A549 (cell line): ENCODE data around the gene SMPD2. TPM values are rescaled to one million over a fixed set of nuclear protein-coding genes. Genes with fewer than 3 reads are reported as not detected.

Experiments
- ATAC-seq, 2 experiments: fragments of 200-7000 bp in 1 of 2; fragments of >200 bp in 1 of 2; cut with Nextera tagmentation in 1 of 2; cut with Tn5 transposase in 1 of 2; 3 replicates each; pipeline versions ENCODE4 v1.8.0 to v1.9.1; 2018 to 2020; ENCODE audit warnings: mild to moderate bottlenecking in 1 of 2, moderate library complexity in 1 of 2
- CTCF ChIA-PET: fragments of 300-600 bp; sonication (Branson Sonifier 250); formaldehyde crosslinking; extraction: SDS; loops from one replicate; lab custom pipeline; 2021; ENCODE audit warnings: antibody characterized with exemption, inconsistent platforms; lab: Yijun Ruan, JAX
- POLR2A ChIA-PET: fragments of 350-600 bp; formaldehyde crosslinking; extraction: SDS; loops from one replicate; lab custom pipeline; 2021; ENCODE audit warnings: antibody characterized with exemption, inconsistent platforms; lab: Yijun Ruan, JAX
- DNase-seq, 2 experiments: peaks; one replicate each; pipeline versions ENCODE4 v3.0.0 to v3.0.0-alpha.2; 2011 to 2016; ENCODE audit warnings: low read depth in 1 of 2, low spot score in 1 of 2
- FAIRE-seq: peaks from 2 replicates; lab custom pipeline; 2011; peaks lifted over from hg19 to GRCh38; lab: Jason Lieb, UNC
- H3K27ac ChIP-seq, 2 experiments: fragments of >200 bp; sonication (Bioruptor Twin); formaldehyde crosslinking; 3 replicates each; pipeline ENCODE4 v1.5.1; 2016 to 2017
- H3K4me1 ChIP-seq: fragments of >200 bp; sonication (Bioruptor Twin); formaldehyde crosslinking; 3 replicates; pipeline ENCODE4 v1.6.1; 2016
- H3K4me2 ChIP-seq: fragments of >200 bp; sonication (Bioruptor Twin); formaldehyde crosslinking; 3 replicates; pipeline ENCODE4 v1.6.1; 2016
- H3K4me3 ChIP-seq: fragments of >200 bp; sonication (Bioruptor Twin); formaldehyde crosslinking; 3 replicates; pipeline ENCODE4 v1.5.1; 2016
- H3K9me3 ChIP-seq: fragments of >200 bp; sonication (Bioruptor Twin); formaldehyde crosslinking; 3 replicates; pipeline ENCODE4 v1.6.1; 2016
- BHLHE40 ChIP-seq: IDR thresholded peaks from 2 replicates; pipeline ENCODE4 v1.6.1; 2012; ENCODE audit warnings: low read depth, low read length, inconsistent platforms
- CHD4 ChIP-seq: fragments of 200-600 bp; sonication (generic); IDR thresholded peaks from 2 replicates; pipeline ENCODE4 v1.6.1; 2016; ENCODE audit warnings: antibody characterized with exemption, mild to moderate bottlenecking, borderline replicate concordance
- EHMT2 ChIP-seq: fragments of 200-600 bp; sonication (generic); IDR thresholded peaks from 2 replicates; pipeline ENCODE4 v1.6.1; 2016; ENCODE audit warnings: antibody characterized with exemption, low read depth, mild to moderate bottlenecking, moderate library complexity
- ESRRA ChIP-seq: fragments of 150-350 bp; IDR thresholded peaks from 2 replicates; pipeline ENCODE4 v1.6.1; 2014; ENCODE audit warnings: mild to moderate bottlenecking, low read length, borderline replicate concordance
- JUN ChIP-seq, 2 experiments: fragments of >200 bp; sonication (Bioruptor Twin); formaldehyde crosslinking; IDR thresholded peaks; 2 replicates in 1 of 2; 3 replicates in 1 of 2; pipeline ENCODE4 v1.6.1; 2016 to 2017
- JUNB ChIP-seq: fragments of >200 bp; sonication (Bioruptor Twin); formaldehyde crosslinking; IDR thresholded peaks from 2 replicates; pipeline ENCODE4 v1.6.1; 2016
- KDM1A ChIP-seq: fragments of 200-600 bp; sonication (generic); IDR thresholded peaks from 2 replicates; pipeline ENCODE4 v1.6.1; 2016; ENCODE audit warnings: low read depth, mild to moderate bottlenecking
- MAZ ChIP-seq: fragments of 150-350 bp; IDR thresholded peaks from 2 replicates; pipeline ENCODE4 v1.6.1; 2014; ENCODE audit warnings: antibody characterized with exemption, low read depth, low read length, borderline replicate concordance
- MYC ChIP-seq: IDR thresholded peaks from 2 replicates; pipeline ENCODE4 v1.6.1; 2012; ENCODE audit warnings: mild to moderate bottlenecking, inconsistent platforms, low read length, improper control_type of control experiment, borderline replicate concordance
- PHF8 ChIP-seq: fragments of 200-600 bp; sonication (generic); IDR thresholded peaks from 2 replicates; pipeline ENCODE4 v1.6.1; 2016; ENCODE audit warnings: low read depth, mild to moderate bottlenecking, antibody characterized with exemption, moderate library complexity, borderline replicate concordance
- POLR2A ChIP-seq: IDR thresholded peaks from 2 replicates; pipeline ENCODE4 v1.6.1; 2012; ENCODE audit warnings: mild to moderate bottlenecking, low read length
- RAD21 ChIP-seq, 2 experiments: fragments of >200 bp in 1 of 2; sonication (Bioruptor Twin) in 1 of 2; formaldehyde crosslinking in 1 of 2; IDR thresholded peaks in 1 of 2; conservative IDR thresholded peaks in 1 of 2; 2 replicates in 1 of 2; 3 replicates in 1 of 2; pipeline ENCODE4 v1.6.1; 2012 to 2018; ENCODE audit warnings: inconsistent platforms in 1 of 2
- RFX5 ChIP-seq: fragments of 450-650 bp; IDR thresholded peaks from 2 replicates; pipeline ENCODE4 v1.7.1; 2014; ENCODE audit warnings: antibody characterized with exemption, mild to moderate bottlenecking, moderate library complexity
- SREBF2 ChIP-seq: fragments of 450-650 bp; IDR thresholded peaks from 2 replicates; pipeline ENCODE4 v1.6.1; 2014; ENCODE audit warnings: mild to moderate bottlenecking, moderate library complexity
- ZC3H11A ChIP-seq: fragments of 450-650 bp; IDR thresholded peaks from 2 replicates; pipeline ENCODE4 v1.6.1; 2014; ENCODE audit warnings: antibody characterized with exemption, mild to moderate bottlenecking
- ZNF302 ChIP-seq: fragments of 250-450 bp; sonication (Bioruptor Pico); IDR thresholded peaks from 2 replicates; pipeline ENCODE4 v1.9.0; 2021; ENCODE audit warnings: inconsistent platforms, mild to moderate bottlenecking, moderate library complexity
- WGBS: methylation state at CpG from one replicate; pipeline ENCODE4 v1.1.6; 2017; ENCODE audit errors: missing lambda C conversion rate; 5-methylcytosine and 5-hydroxymethylcytosine counted together
- polyA plus RNA-seq, 4 experiments: library from polyadenylated mRNA; depleted of rRNA in 3 of 4; stranded (reverse); fragments of >200 nt; fragmentation: RNase III in 1 of 4; extraction: RNeasy Plus Mini Kit Qiagen cat#74134 plus additional on column Dnase treatment in 1 of 4; gene quantifications; 2 replicates in 3 of 4; 3 replicates in 1 of 4; pipeline ENCODE4 v1.2.3, GENCODE V29; 2011 to 2017
- TF ChIP-seq, protein P1 (sequence below): fragments of >200 bp; sonication (Bioruptor Twin); formaldehyde crosslinking; IDR thresholded peaks from 3 replicates; pipeline ENCODE4 v1.5.1; 2016
- TF ChIP-seq, protein P2 (sequence below): fragments of >200 bp; sonication (Bioruptor Twin); formaldehyde crosslinking; IDR thresholded peaks from 2 replicates; pipeline ENCODE4 v1.6.1; 2016
- TF ChIP-seq, protein P3 (sequence below): IDR thresholded peaks from 2 replicates; pipeline ENCODE4 v1.6.1; 2012; ENCODE audit warnings: low read depth, borderline replicate concordance

The SMPD2 gene
- polyA plus RNA-seq, 2 of the 4 experiments (the other 2 are of a cell fraction) = 9.6 to 10.0 TPM

DNA sequence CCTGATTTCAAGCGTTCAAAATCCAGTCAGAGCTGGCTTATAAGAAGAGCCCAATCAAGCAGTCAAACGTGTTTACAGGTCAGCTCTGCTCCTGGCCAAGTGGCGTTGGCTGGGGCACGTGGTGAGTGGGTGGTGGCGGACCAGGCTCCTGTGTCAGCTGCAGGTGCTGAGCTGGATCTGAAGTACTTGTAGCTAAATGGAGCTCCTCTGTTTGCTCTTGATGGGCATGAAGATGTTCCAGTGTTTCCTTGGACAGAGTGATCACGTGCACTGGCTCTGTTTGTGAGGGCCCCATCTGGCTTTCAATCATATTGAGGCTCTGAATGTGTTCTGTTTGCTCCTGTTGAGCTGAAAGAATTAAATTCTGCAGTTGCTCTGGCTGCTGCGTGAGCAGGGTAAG lies 25.2 kb downstream of the SMPD2 start:
- ATAC-seq (no peak), FAIRE-seq (no peak), DNase-seq (no peak)
- no peak overlapping the region for H3K4me3 ChIP-seq
- H3K9me3 ChIP-seq = no peaks in the 10 kb centered on the region
- WGBS = 77% methylated on average over 4 of the region's 7 CpGs
- H3K4me2 ChIP-seq = no peak overlapping the region
- CTCF ChIA-PET = interaction anchor here (1.0 to 1.2 kb wide), 2 partner anchors 16 to 24 kb away, joined by 3 read pairs; no protein-coding TSS in a partner anchor
- TF ChIP-seq, protein P1, sequence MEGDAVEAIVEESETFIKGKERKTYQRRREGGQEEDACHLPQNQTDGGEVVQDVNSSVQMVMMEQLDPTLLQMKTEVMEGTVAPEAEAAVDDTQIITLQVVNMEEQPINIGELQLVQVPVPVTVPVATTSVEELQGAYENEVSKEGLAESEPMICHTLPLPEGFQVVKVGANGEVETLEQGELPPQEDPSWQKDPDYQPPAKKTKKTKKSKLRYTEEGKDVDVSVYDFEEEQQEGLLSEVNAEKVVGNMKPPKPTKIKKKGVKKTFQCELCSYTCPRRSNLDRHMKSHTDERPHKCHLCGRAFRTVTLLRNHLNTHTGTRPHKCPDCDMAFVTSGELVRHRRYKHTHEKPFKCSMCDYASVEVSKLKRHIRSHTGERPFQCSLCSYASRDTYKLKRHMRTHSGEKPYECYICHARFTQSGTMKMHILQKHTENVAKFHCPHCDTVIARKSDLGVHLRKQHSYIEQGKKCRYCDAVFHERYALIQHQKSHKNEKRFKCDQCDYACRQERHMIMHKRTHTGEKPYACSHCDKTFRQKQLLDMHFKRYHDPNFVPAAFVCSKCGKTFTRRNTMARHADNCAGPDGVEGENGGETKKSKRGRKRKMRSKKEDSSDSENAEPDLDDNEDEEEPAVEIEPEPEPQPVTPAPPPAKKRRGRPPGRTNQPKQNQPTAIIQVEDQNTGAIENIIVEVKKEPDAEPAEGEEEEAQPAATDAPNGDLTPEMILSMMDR = no peak
- TF ChIP-seq JUNB (no peak), POLR2A (no peak), SREBF2 (no peak)
- TF ChIP-seq, all 56 proteins: peak for 0
- no peak overlapping the region for H3K27ac ChIP-seq
- POLR2A ChIA-PET = no interaction called here
- H3K4me1 ChIP-seq = no peaks in the 10 kb centered on the region

DNA sequence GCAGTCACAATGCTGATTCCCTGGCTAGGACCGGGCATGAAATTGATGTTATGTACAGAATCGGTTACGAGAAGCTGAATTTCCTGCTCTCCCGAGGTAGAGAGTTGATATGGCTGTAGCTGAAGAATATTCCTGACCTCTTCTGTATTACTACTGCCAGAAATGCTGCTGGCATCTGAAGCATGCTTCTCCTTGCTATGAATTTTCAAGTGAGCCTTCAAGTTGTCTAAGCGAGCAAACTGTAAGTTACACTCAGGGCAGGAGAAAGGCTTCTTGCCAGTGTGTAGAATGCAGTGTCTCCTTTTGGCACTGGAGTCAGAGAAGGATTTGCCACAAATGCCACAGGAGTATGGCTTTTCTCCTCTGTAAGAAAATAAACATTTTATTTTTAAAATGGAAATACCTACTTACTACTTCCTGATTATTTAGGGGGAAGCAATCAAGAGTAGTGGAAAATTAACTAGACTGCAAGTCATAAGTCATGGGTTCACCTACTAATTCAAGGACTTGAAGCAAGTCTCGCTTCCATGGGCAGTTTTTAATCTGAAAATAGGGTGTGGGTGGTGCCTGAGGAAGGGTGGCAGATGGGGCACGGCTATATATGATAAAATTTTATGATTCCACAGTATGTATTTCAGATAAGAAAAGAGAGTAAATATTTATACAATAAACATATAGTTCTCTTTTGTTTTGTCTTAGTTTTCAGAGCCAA lies 25.8 kb downstream of the SMPD2 start:
- FAIRE-seq (no peak), DNase-seq (no peak), ATAC-seq (no peak)
- 92% methylated on average over 7 of the region's 7 CpGs for WGBS
- Histone ChIP-seq H3K4me3 (no peak overlapping the region), H3K4me2 (no peak overlapping the region), H3K4me1 (no peaks in the 10 kb centered on the region), H3K9me3 (no peaks in the 10 kb centered on the region), H3K27ac (no peak overlapping the region)
- no peak for TF ChIP-seq MAZ
- TF ChIP-seq RAD21 (conservative IDR thresholded peaks at IDR 0.05 in 1 of 2, IDR thresholded peaks at IDR 0.05 in 1 of 2) = no peak
- no peak for TF ChIP-seq CHD4
- no peak for TF ChIP-seq EHMT2
- TF ChIP-seq, protein P2, sequence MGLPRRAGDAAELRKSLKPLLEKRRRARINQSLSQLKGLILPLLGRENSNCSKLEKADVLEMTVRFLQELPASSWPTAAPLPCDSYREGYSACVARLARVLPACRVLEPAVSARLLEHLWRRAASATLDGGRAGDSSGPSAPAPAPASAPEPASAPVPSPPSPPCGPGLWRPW = no peak
- no peak for TF ChIP-seq MYC
- TF ChIP-seq BHLHE40 = no peak
- TF ChIP-seq JUNB = no peak
- TF ChIP-seq ESRRA = no peak
- TF ChIP-seq, protein P3, sequence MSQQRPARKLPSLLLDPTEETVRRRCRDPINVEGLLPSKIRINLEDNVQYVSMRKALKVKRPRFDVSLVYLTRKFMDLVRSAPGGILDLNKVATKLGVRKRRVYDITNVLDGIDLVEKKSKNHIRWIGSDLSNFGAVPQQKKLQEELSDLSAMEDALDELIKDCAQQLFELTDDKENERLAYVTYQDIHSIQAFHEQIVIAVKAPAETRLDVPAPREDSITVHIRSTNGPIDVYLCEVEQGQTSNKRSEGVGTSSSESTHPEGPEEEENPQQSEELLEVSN = no peak
- TF ChIP-seq PHF8 = no peak
- no peak for TF ChIP-seq KDM1A
- no peak for TF ChIP-seq JUN (IDR thresholded peaks at IDR 0.05)
- ChIA-PET POLR2A (no interaction called here), CTCF (interaction anchor here (1.0 kb wide), 1 partner anchor 16 kb away, joined by 3 read pairs; no protein-coding TSS in a partner anchor)

DNA sequence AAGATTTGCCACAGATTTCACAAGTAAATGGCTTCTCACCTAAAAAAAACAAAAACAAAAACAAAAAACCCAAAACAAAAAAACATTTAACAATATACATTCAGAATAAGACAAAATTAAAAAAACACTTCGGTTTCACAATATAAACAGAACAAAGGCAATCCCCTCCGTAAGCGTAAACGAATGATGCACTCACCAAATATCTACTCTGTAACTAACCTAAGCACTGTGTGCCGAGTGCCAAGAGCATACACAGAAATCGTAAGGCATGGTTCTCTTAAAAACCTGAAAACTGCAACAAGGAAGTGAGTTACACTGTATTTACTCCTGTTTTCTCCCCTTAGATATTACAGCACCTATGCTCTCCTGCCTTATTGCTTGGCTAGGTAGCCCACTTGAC lies 27.2 kb downstream of the SMPD2 start:
- no peak overlapping the region for H3K4me3 ChIP-seq
- ChIA-PET CTCF (no interaction called here), POLR2A (no interaction called here)
- ATAC-seq (no peak), DNase-seq (no peak), FAIRE-seq (no peak)
- H3K27ac ChIP-seq = no peak overlapping the region
- 88% methylated on average over 6 of the region's 6 CpGs for WGBS
- TF ChIP-seq ZC3H11A (no peak), ZNF302 (CRISPR knock-in tag) (no peak), JUNB (no peak), MAZ (no peak), POLR2A (no peak), RFX5 (no peak)
- H3K4me2 ChIP-seq = no peak overlapping the region
- H3K9me3 ChIP-seq = no peaks in the 10 kb centered on the region
- no peaks in the 10 kb centered on the region for H3K4me1 ChIP-seq
